ENCODE data around the gene NHLRC1.
A peak's percentile ranks its signal among the peaks of the same experiment; 100 is the strongest.

NHLRC1 gene

GRCh38 chr6:18122128-18123093 is at the start of gene NHLRC1:
Gene NHLRC1, minus strand, starts transcription at chr6:18122677. Its CDS starts 71 bp downstream, at chr6:18122606.
- Mint-ChIP-seq H3K27me3 (peaks cover 54% of the 10 kb centered on the region), H3K27ac (no peak within 1 kb of the TSS)
- CTCF ChIA-PET = interaction anchor here (1.2 to 1.4 kb wide), 2 partner anchors 9 to 11 kb away, joined by 3 read pairs; no protein-coding TSS in a partner anchor

GRCh38 chr6:18171871-18172270 is 49.4 kb upstream of the NHLRC1 start:
- Mint-ChIP-seq H3K27ac (no peak overlapping the region), H3K27me3 (no peaks in the 10 kb centered on the region), H3K4me3 (no peak overlapping the region), H3K4me1 (no peaks in the 10 kb centered on the region), H3K36me3 (peaks cover 29% of the 10 kb centered on the region), H3K9me3 (peaks cover 3% of the 10 kb centered on the region)
- CTCF ChIA-PET = no interaction called here
- DNase-seq = no peak

More at GRCh38 chr6:18122128-18123093, at the start of gene NHLRC1:
- peaks cover 12% of the 10 kb centered on the region for H3K4me1 Mint-ChIP-seq
- no peaks in the 10 kb centered on the region for H3K36me3 Mint-ChIP-seq
- H3K4me3 Mint-ChIP-seq = peak within 1 kb of the TSS; percentile 58
- peak; percentile 86 for DNase-seq
- H3K9me3 Mint-ChIP-seq = peaks cover 4% of the 10 kb centered on the region

- CTCF ChIA-PET = no interaction called here
- DNase-seq = no peak
- H3K36me3 Mint-ChIP-seq = peaks cover 22% of the 10 kb centered on the region
- no peak overlapping the region for H3K4me3 Mint-ChIP-seq
- H3K4me1 Mint-ChIP-seq = no peaks in the 10 kb centered on the region
- no peak overlapping the region for H3K27ac Mint-ChIP-seq
- H3K27me3 Mint-ChIP-seq = no peaks in the 10 kb centered on the region
- peaks cover 3% of the 10 kb centered on the region for H3K9me3 Mint-ChIP-seq
These were observed 45.8 kb upstream of the NHLRC1 start for GRCh38 chr6:18168264-18168663.

GRCh38 chr6:18166312-18167036 is 44.0 kb upstream of the NHLRC1 start:
- H3K27me3 Mint-ChIP-seq = no peaks in the 10 kb centered on the region
- no peak overlapping the region for H3K27ac Mint-ChIP-seq
- peaks cover 3% of the 10 kb centered on the region for H3K9me3 Mint-ChIP-seq
- no peak for DNase-seq
- H3K4me3 Mint-ChIP-seq = no peak overlapping the region
- CTCF ChIA-PET = interaction anchor here (0.6 kb wide), 2 partner anchors 35 to 1242 kb away, joined by 3 read pairs; no protein-coding TSS in a partner anchor
- peaks cover 27% of the 10 kb centered on the region for H3K36me3 Mint-ChIP-seq
- no peaks in the 10 kb centered on the region for H3K4me1 Mint-ChIP-seq

- CTCF ChIA-PET = no interaction called here
- no peak for DNase-seq
- no peaks in the 10 kb centered on the region for H3K27me3 Mint-ChIP-seq
These were observed 43.3 kb upstream of the NHLRC1 start for GRCh38 chr6:18165751-18166150.

GRCh38 chr6:18162401-18162800 is 39.9 kb upstream of the NHLRC1 start:
- no peaks in the 10 kb centered on the region for H3K9me3 Mint-ChIP-seq
- CTCF ChIA-PET = no interaction called here
- H3K36me3 Mint-ChIP-seq = peaks cover 26% of the 10 kb centered on the region
- H3K4me1 Mint-ChIP-seq = peaks cover 9% of the 10 kb centered on the region
- no peak overlapping the region for H3K27ac Mint-ChIP-seq
- no peaks in the 10 kb centered on the region for H3K27me3 Mint-ChIP-seq
- DNase-seq = no peak
- no peak overlapping the region for H3K4me3 Mint-ChIP-seq

More at GRCh38 chr6:18165751-18166150, 43.3 kb upstream of the NHLRC1 start:
- Mint-ChIP-seq H3K4me1 (peaks cover 6% of the 10 kb centered on the region), H3K36me3 (peaks cover 32% of the 10 kb centered on the region), H3K27ac (no peak overlapping the region), H3K9me3 (peaks cover 3% of the 10 kb centered on the region), H3K4me3 (no peak overlapping the region)

- peaks cover 11% of the 10 kb centered on the region for H3K4me1 Mint-ChIP-seq
- peaks cover 26% of the 10 kb centered on the region for H3K36me3 Mint-ChIP-seq
- CTCF ChIA-PET = no interaction called here
- no peaks in the 10 kb centered on the region for H3K9me3 Mint-ChIP-seq
- H3K4me3 Mint-ChIP-seq = no peak overlapping the region
- peak overlapping the region; percentile 16 for H3K27ac Mint-ChIP-seq
- H3K27me3 Mint-ChIP-seq = no peaks in the 10 kb centered on the region
- no peak for DNase-seq
These were observed 39.0 kb upstream of the NHLRC1 start for GRCh38 chr6:18161431-18161830.

GRCh38 chr6:18160911-18161310 is 38.4 kb upstream of the NHLRC1 start:
- H3K9me3 Mint-ChIP-seq = no peaks in the 10 kb centered on the region
- H3K4me3 Mint-ChIP-seq = no peak overlapping the region
- CTCF ChIA-PET = no interaction called here
- peaks cover 26% of the 10 kb centered on the region for H3K36me3 Mint-ChIP-seq
- DNase-seq = no peak
- H3K27me3 Mint-ChIP-seq = no peaks in the 10 kb centered on the region
- H3K27ac Mint-ChIP-seq = peak overlapping the region; percentile 16
- H3K4me1 Mint-ChIP-seq = peaks cover 16% of the 10 kb centered on the region

- Mint-ChIP-seq H3K27me3 (peaks cover 9% of the 10 kb centered on the region), H3K9me3 (no peaks in the 10 kb centered on the region), H3K4me3 (peak overlapping the region; percentile 98), H3K27ac (peak overlapping the region; percentile 83), H3K36me3 (peaks cover 11% of the 10 kb centered on the region), H3K4me1 (peaks cover 32% of the 10 kb centered on the region)
- DNase-seq = peak; percentile 59
- CTCF ChIA-PET = no interaction called here
These were observed 33.5 kb upstream of the NHLRC1 start for GRCh38 chr6:18155864-18156421.

GRCh38 chr6:18155150-18155863 is 32.8 kb upstream of the NHLRC1 start, which contains the start of gene KDM1B:
Gene KDM1B, plus strand, starts transcription at chr6:18155422. Its CDS starts 4,474 bp downstream, at chr6:18159896.
- Mint-ChIP-seq H3K27ac (peak within 1 kb of the TSS; percentile 94), H3K36me3 (peaks cover 10% of the 10 kb centered on the region), H3K9me3 (no peaks in the 10 kb centered on the region), H3K4me3 (peak within 1 kb of the TSS; percentile 98), H3K27me3 (peaks cover 9% of the 10 kb centered on the region), H3K4me1 (peaks cover 30% of the 10 kb centered on the region)
- CTCF ChIA-PET = no interaction called here
- peak; percentile 99 for DNase-seq

- CTCF ChIA-PET = no interaction called here
- Mint-ChIP-seq H3K36me3 (peaks cover 5% of the 10 kb centered on the region), H3K4me3 (peak within 1 kb of the TSS; percentile 98), H3K27ac (peak within 1 kb of the TSS; percentile 94), H3K9me3 (no peaks in the 10 kb centered on the region), H3K4me1 (peaks cover 30% of the 10 kb centered on the region), H3K27me3 (peaks cover 9% of the 10 kb centered on the region)
- DNase-seq = no peak
These were observed 32.2 kb upstream of the NHLRC1 start, which contains the start of gene TPMT for GRCh38 chr6:18154507-18155149. Gene TPMT, minus strand, starts transcription at chr6:18155077. Its CDS starts 5,950 bp downstream, at chr6:18149127.

- CTCF ChIA-PET = no interaction called here
- no peak overlapping the region for H3K4me3 Mint-ChIP-seq
These were observed 30.8 kb upstream of the NHLRC1 start for GRCh38 chr6:18153311-18153703.

GRCh38 chr6:18151801-18152200 is 29.3 kb upstream of the NHLRC1 start:
- Mint-ChIP-seq H3K4me1 (peaks cover 27% of the 10 kb centered on the region), H3K36me3 (peaks cover 4% of the 10 kb centered on the region)

More at GRCh38 chr6:18153311-18153703, 30.8 kb upstream of the NHLRC1 start:
- Mint-ChIP-seq H3K9me3 (no peaks in the 10 kb centered on the region), H3K27me3 (peaks cover 9% of the 10 kb centered on the region), H3K36me3 (peaks cover 4% of the 10 kb centered on the region), H3K27ac (no peak overlapping the region), H3K4me1 (peaks cover 27% of the 10 kb centered on the region)
- no peak for DNase-seq

More at GRCh38 chr6:18151801-18152200, 29.3 kb upstream of the NHLRC1 start:
- CTCF ChIA-PET = no interaction called here
- Mint-ChIP-seq H3K27ac (no peak overlapping the region), H3K27me3 (peaks cover 9% of the 10 kb centered on the region), H3K4me3 (no peak overlapping the region), H3K9me3 (no peaks in the 10 kb centered on the region)
- no peak for DNase-seq
